IPS-20b (cell line): ENCODE data around the gene DNAJB8.

Experiments
- H3K27ac ChIP-seq: one replicate; pipeline ENCODE4 v1.5.1; 2013; ENCODE audit warnings: low read length
- H3K27me3 ChIP-seq: 2 replicates; pipeline ENCODE4 v1.6.1; 2013; ENCODE audit warnings: mild to moderate bottlenecking, low read length, inconsistent platforms; ENCODE audit not compliant: insufficient read depth
- H3K36me3 ChIP-seq: 2 replicates; pipeline ENCODE4 v1.6.1; 2013; ENCODE audit warnings: low read depth, mild to moderate bottlenecking, inconsistent platforms, low read length, moderate library complexity; ENCODE audit not compliant: insufficient read depth
- H3K4me1 ChIP-seq: 2 replicates; pipeline ENCODE4 v1.6.1; 2013; ENCODE audit warnings: mild to moderate bottlenecking, control low read depth, inconsistent platforms, low read length, moderate library complexity; ENCODE audit not compliant: insufficient read depth
- H3K4me3 ChIP-seq: 2 replicates; pipeline ENCODE4 v1.5.1; 2013; ENCODE audit warnings: mild to moderate bottlenecking, low read length, inconsistent platforms
- H3K9ac ChIP-seq: 2 replicates; pipeline ENCODE4 v1.6.1; 2013; ENCODE audit warnings: low read depth, mild to moderate bottlenecking, inconsistent platforms, low read length, moderate library complexity
- H3K9me3 ChIP-seq: 2 replicates; pipeline ENCODE4 v1.6.1; 2013; ENCODE audit warnings: mild to moderate bottlenecking, low read depth, low read length, inconsistent platforms; ENCODE audit not compliant: insufficient read depth

The DNAJB8 gene

GRCh38 chr3:128470134-128470899, 3.6 kb upstream of the DNAJB8 start:
- Histone ChIP-seq H3K9me3 (no peaks in the 10 kb centered on the region), H3K27ac (no peak overlapping the region), H3K9ac (no peak overlapping the region), H3K36me3 (no peaks in the 10 kb centered on the region), H3K27me3 (peaks cover 86% of the 10 kb centered on the region), H3K4me1 (peaks cover 13% of the 10 kb centered on the region; the same call in 1 of the 2 replicates), H3K4me3 (no peak overlapping the region)

GRCh38 chr3:128469556-128469955, 2.9 kb upstream of the DNAJB8 start:
- H3K9ac ChIP-seq = no peak overlapping the region
- H3K36me3 ChIP-seq = no peaks in the 10 kb centered on the region
- no peaks in the 10 kb centered on the region for H3K9me3 ChIP-seq
- peaks cover 10% of the 10 kb centered on the region; the same call in 1 of the 2 replicates for H3K4me1 ChIP-seq
- H3K27me3 ChIP-seq = peaks cover 86% of the 10 kb centered on the region
- H3K4me3 ChIP-seq = no peak overlapping the region
- no peak overlapping the region for H3K27ac ChIP-seq

- H3K9ac ChIP-seq = no peak overlapping the region
- no peak overlapping the region for H3K27ac ChIP-seq
- H3K4me3 ChIP-seq = no peak overlapping the region
- no peaks in the 10 kb centered on the region for H3K9me3 ChIP-seq
- H3K27me3 ChIP-seq = peaks cover 86% of the 10 kb centered on the region
- H3K36me3 ChIP-seq = no peaks in the 10 kb centered on the region
- H3K4me1 ChIP-seq = peaks cover 4% of the 10 kb centered on the region; the same call in 1 of the 2 replicates
Observed at GRCh38 chr3:128468791-128469527, 2.3 kb upstream of the DNAJB8 start.

GRCh38 chr3:128468285-128468790, 1.6 kb upstream of the DNAJB8 start:
- H3K36me3 ChIP-seq = no peaks in the 10 kb centered on the region
- H3K4me3 ChIP-seq = no peak overlapping the region
- peaks cover 82% of the 10 kb centered on the region for H3K27me3 ChIP-seq
- no peaks in the 10 kb centered on the region for H3K4me1 ChIP-seq
- no peak overlapping the region for H3K27ac ChIP-seq
- H3K9ac ChIP-seq = no peak overlapping the region
- H3K9me3 ChIP-seq = no peaks in the 10 kb centered on the region

- Histone ChIP-seq H3K9ac (no peak overlapping the region), H3K27ac (no peak overlapping the region), H3K27me3 (peaks cover 50% of the 10 kb centered on the region), H3K9me3 (no peaks in the 10 kb centered on the region), H3K36me3 (no peaks in the 10 kb centered on the region), H3K4me3 (no peak overlapping the region), H3K4me1 (no peaks in the 10 kb centered on the region)
Observed at GRCh38 chr3:128464702-128465101, 2.0 kb downstream of the DNAJB8 start.

GRCh38 chr3:128464188-128464587, 2.5 kb downstream of the DNAJB8 start:
- H3K4me3 ChIP-seq = no peak overlapping the region
- no peaks in the 10 kb centered on the region for H3K4me1 ChIP-seq
- H3K27me3 ChIP-seq = peaks cover 53% of the 10 kb centered on the region
- H3K36me3 ChIP-seq = no peaks in the 10 kb centered on the region
- no peak overlapping the region for H3K27ac ChIP-seq
- H3K9me3 ChIP-seq = no peaks in the 10 kb centered on the region
- no peak overlapping the region for H3K9ac ChIP-seq

GRCh38 chr3:128463771-128464170, 2.9 kb downstream of the DNAJB8 start:
- Histone ChIP-seq H3K4me3 (no peak overlapping the region), H3K9me3 (no peaks in the 10 kb centered on the region), H3K27me3 (peaks cover 49% of the 10 kb centered on the region), H3K36me3 (no peaks in the 10 kb centered on the region), H3K27ac (no peak overlapping the region), H3K9ac (no peak overlapping the region), H3K4me1 (no peaks in the 10 kb centered on the region)

- H3K9ac ChIP-seq = no peak overlapping the region
Observed at GRCh38 chr3:128463354-128463753, 3.3 kb downstream of the DNAJB8 start.

GRCh38 chr3:128462931-128463330, 3.8 kb downstream of the DNAJB8 start:
- H3K36me3 ChIP-seq = no peaks in the 10 kb centered on the region
- no peaks in the 10 kb centered on the region for H3K4me1 ChIP-seq
- H3K4me3 ChIP-seq = no peak overlapping the region
- no peak overlapping the region for H3K27ac ChIP-seq
- H3K9ac ChIP-seq = no peak overlapping the region
- no peaks in the 10 kb centered on the region for H3K9me3 ChIP-seq
- peaks cover 48% of the 10 kb centered on the region for H3K27me3 ChIP-seq

More at GRCh38 chr3:128463354-128463753, 3.3 kb downstream of the DNAJB8 start:
- H3K27me3 ChIP-seq = peaks cover 49% of the 10 kb centered on the region
- H3K4me3 ChIP-seq = no peak overlapping the region
- H3K36me3 ChIP-seq = no peaks in the 10 kb centered on the region
- no peak overlapping the region for H3K27ac ChIP-seq
- H3K9me3 ChIP-seq = no peaks in the 10 kb centered on the region
- no peaks in the 10 kb centered on the region for H3K4me1 ChIP-seq

GRCh38 chr3:128462341-128462910, 4.3 kb downstream of the DNAJB8 start:
- Histone ChIP-seq H3K36me3 (no peaks in the 10 kb centered on the region), H3K27ac (no peak overlapping the region), H3K4me3 (no peak overlapping the region), H3K9ac (no peak overlapping the region), H3K27me3 (peaks cover 47% of the 10 kb centered on the region), H3K9me3 (no peaks in the 10 kb centered on the region), H3K4me1 (no peaks in the 10 kb centered on the region)

- Histone ChIP-seq H3K4me3 (no peak overlapping the region), H3K9me3 (no peaks in the 10 kb centered on the region), H3K27ac (no peak overlapping the region), H3K9ac (no peak overlapping the region), H3K36me3 (no peaks in the 10 kb centered on the region), H3K27me3 (peaks cover 45% of the 10 kb centered on the region), H3K4me1 (no peaks in the 10 kb centered on the region)
Observed at GRCh38 chr3:128461731-128462130, 5.0 kb downstream of the DNAJB8 start.
